Body of pancreas (tissue), 4 donors: ENCODE data around the gene HIPK3. TPM values are rescaled to one million over a fixed set of nuclear protein-coding genes. Genes with fewer than 3 reads are reported as not detected.
"Not testable (repeated sequence)": the region's sequence is repeated elsewhere in the genome, so short reads cannot be mapped to it uniquely, and the experiment has no call there.

Source experiments
- ATAC-seq: fragments of 150-250 bp; one replicate; pipeline ENCODE4 v1.9.1; 2016
- DNase-seq, 4 donors: peaks; one replicate each; pipeline ENCODE4 v3.0.0-alpha.2; 2019
- H3K27ac ChIP-seq, 4 donors: fragments of 200-600 bp; sonication (generic); 1 replicate in 3 of 4; 2 replicates in 1 of 4; pipeline versions ENCODE4 v1.5.1 to v1.6.1; 2016 to 2019; ENCODE audit warnings: mild to moderate bottlenecking in 1 of 4, mixed read lengths in 1 of 4, moderate library complexity in 1 of 4
- H3K27me3 ChIP-seq, 2 donors: fragments of 200-600 bp; sonication (generic); one replicate each; pipeline ENCODE4 v1.6.0; 2016; ENCODE audit warnings: mild to moderate bottlenecking in 1 of 2
- H3K36me3 ChIP-seq, 2 donors: fragments of 200-600 bp; sonication (generic); replicated peaks in 1 of 2; 2 replicates each; pipeline ENCODE4 v1.5.1; 2016; ENCODE audit warnings: low read depth in 2 of 2; ENCODE audit not compliant: insufficient read depth in 1 of 2
- H3K4me1 ChIP-seq: fragments of 200-600 bp; sonication (generic); one replicate; pipeline ENCODE4 v1.6.0; 2016
- H3K4me3 ChIP-seq, 2 donors: fragments of 200-600 bp; sonication (generic); 1 replicate in 1 of 2; 2 replicates in 1 of 2; pipeline ENCODE4 v1.5.1; 2016 to 2019
- H3K9me3 ChIP-seq, 3 donors: fragments of 200-600 bp; sonication (generic); 1 replicate in 2 of 3; 2 replicates in 1 of 3; pipeline ENCODE4 v1.5.1; 2016
- CTCF ChIP-seq, 7 experiments: fragments of 450-650 bp in 4 of 7; fragments of 200-600 bp in 3 of 7; sonication (generic) in 3 of 7; IDR thresholded peaks; one replicate each; pipeline ENCODE4 v1.5.1; 2016 to 2019; ENCODE audit warnings: antibody characterized with exemption in 7 of 7
- POLR2A ChIP-seq, 3 donors: fragments of 450-650 bp; IDR thresholded peaks; one replicate each; pipeline ENCODE4 v1.6.1; 2016; ENCODE audit warnings: antibody characterized with exemption in 3 of 3, mild to moderate bottlenecking in 2 of 3
- WGBS, 2 donors: methylation state at CpG; one replicate each; pipeline ENCODE4 v1.1.5; 2017; 5-methylcytosine and 5-hydroxymethylcytosine counted together
- intact Hi-C: fragments of 100-400 bp; cut with DNase I; formaldehyde crosslinking; loops from one replicate; pipeline ENCODE4 v1.15.1; 2023
- total RNA-seq, 2 donors: library from RNA; depleted of rRNA; stranded (reverse); fragments of >200 nt; gene quantifications; one replicate each; pipeline ENCODE4 v1.1.0, GENCODE V29; 2016

Gene HIPK3
- total RNA-seq, 2 donors from 2014 or later: 51.7 to 57.1 TPM

DNA sequence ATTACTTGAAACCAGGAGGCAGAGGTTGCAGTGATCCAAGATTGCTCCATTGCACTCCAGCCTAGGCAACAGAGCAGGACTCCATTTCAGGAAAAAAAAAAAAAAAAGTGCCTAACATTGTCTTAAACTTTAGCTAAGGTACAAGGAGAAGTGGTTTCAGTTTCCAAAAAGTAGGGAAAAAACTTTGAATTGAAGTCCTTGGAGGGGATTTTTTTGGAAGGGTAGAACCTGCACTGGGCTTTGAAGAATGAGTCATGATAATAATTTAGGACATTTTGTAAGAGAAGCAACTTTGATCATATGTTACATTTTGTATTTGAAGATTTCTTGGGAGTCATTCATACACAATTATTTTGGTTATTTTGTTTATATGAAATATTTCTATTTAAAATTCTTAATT lies 31.8 kb upstream of the HIPK3 start:
- DNase-seq (no peak), ATAC-seq (no peak)
- Histone ChIP-seq H3K27ac (no peak overlapping the region), H3K27me3 (no peaks in the 10 kb centered on the region), H3K9me3 (no peaks in the 10 kb centered on the region), H3K36me3 (no peaks in the 10 kb centered on the region), H3K4me3 (no peak overlapping the region), H3K4me1 (no peaks in the 10 kb centered on the region)
- intact Hi-C loops: no loop called here
- no peak for TF ChIP-seq POLR2A (IDR thresholded peaks at IDR 0.05)

DNA sequence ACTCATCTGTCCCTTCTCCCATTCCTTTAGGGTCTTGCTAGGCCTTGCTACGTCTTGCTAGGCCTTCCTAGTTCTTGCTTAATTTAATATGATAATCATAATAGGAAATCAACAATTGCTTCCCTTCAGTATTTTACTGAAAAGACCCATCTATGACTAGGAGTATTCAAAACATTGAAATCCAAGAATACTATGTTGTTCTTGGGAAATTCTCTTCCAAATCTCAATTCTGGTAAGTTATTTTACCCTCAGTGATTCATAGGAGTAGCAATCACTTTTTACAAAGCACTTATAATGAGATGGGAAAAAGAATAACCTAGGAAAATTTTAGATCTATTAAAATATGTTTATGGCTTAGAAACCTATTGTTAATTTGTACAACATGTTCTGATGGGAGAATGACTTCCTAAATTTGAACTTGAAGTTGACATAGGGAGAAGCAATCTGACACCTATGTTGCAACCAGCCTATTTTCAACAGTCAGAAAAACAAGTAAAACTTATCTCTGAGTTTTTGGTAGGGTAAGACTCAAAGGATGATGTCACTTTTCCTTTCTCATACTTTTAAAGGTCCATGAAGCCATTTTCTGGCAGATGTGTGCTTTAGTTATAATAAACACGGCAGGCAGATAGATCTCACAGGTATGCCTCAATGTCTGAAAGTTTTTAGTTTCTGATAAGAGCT lies 29.5 kb upstream of the HIPK3 start:
- H3K27me3 ChIP-seq: no peaks in the 10 kb centered on the region
- H3K36me3 ChIP-seq: no peaks in the 10 kb centered on the region
- no peaks in the 10 kb centered on the region for H3K4me1 ChIP-seq
- 78 to 82% methylated on average over 2 of the region's 2 CpGs for WGBS, 2 donors
- no peak overlapping the region for H3K4me3 ChIP-seq
- no peak for DNase-seq
- no peak for TF ChIP-seq POLR2A (IDR thresholded peaks at IDR 0.05)
- no peaks in the 10 kb centered on the region for H3K9me3 ChIP-seq
- ATAC-seq: no peak
- H3K27ac ChIP-seq: peak overlapping the region in 1 of 4 donors; percentile 39
- intact Hi-C loops: no loop called here

- intact Hi-C loops: no loop called here
- 79 to 84% methylated on average over 6 of the region's 6 CpGs for WGBS, 2 donors
- peak overlapping the region in 1 of 4 donors; percentile 39 for H3K27ac ChIP-seq
- H3K4me3 ChIP-seq: no peak overlapping the region
- ATAC-seq (peak; percentile 15), DNase-seq (no peak)
- H3K36me3 ChIP-seq: no peaks in the 10 kb centered on the region
- H3K4me1 ChIP-seq: no peaks in the 10 kb centered on the region
- H3K27me3 ChIP-seq: no peaks in the 10 kb centered on the region
- TF ChIP-seq POLR2A (IDR thresholded peaks at IDR 0.05): no peak
- no peak for TF ChIP-seq CTCF (IDR thresholded peaks at IDR 0.05)
- no peaks in the 10 kb centered on the region for H3K9me3 ChIP-seq
These were observed 22.6 kb upstream of the HIPK3 start for GRCh38 chr11:33234397-33235190.

DNA sequence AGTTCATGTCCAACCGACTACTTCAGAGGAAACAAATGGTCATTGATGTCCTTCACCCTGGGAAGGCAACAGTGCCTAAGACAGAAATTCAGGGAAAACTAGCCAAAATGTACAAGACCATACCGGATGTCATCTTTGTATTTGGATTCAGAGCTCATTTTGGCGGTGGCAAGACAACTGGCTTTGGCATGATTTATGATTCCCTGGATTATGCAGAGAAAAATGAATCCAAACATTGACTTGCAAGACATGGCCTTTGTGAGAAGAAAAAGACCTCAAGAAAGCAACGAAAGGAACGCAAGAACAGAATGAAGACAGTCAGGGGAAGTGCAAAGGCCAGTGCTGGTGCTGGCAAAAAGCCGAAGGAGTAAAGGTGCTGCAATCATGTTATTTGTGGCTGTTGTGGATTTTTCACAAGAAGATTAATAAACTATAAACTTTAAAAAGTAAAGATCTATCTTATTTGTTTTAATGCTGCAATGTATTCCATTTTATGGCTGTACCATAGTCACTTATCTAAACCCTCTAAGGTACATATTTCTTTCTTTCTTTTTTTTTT lies 20.1 kb upstream of the HIPK3 start:
- intact Hi-C loops: no loop called here
- DNase-seq: no peak
- H3K4me3 ChIP-seq: no peak overlapping the region
- H3K27me3 ChIP-seq: no peaks in the 10 kb centered on the region
- no peaks in the 10 kb centered on the region for H3K4me1 ChIP-seq
- H3K9me3 ChIP-seq: no peaks in the 10 kb centered on the region
- 80 to 84% methylated on average over 6 of the region's 6 CpGs for WGBS, 2 donors
- no peak for ATAC-seq
- TF ChIP-seq CTCF (IDR thresholded peaks at IDR 0.05) (no peak), POLR2A (IDR thresholded peaks at IDR 0.05) (no peak)
- H3K36me3 ChIP-seq: no peaks in the 10 kb centered on the region
- no peak overlapping the region for H3K27ac ChIP-seq

- WGBS, 2 donors: 59 to 61% methylated on average over 2 of the region's 2 CpGs
- ATAC-seq: no peak
These were observed 14.6 kb upstream of the HIPK3 start for GRCh38 chr11:33242575-33242974.

GRCh38 chr11:33243654-33244053 lies 13.5 kb upstream of the HIPK3 start:
- H3K27me3 ChIP-seq, H3K27ac ChIP-seq, ATAC-seq, H3K36me3 ChIP-seq, H3K9me3 ChIP-seq, DNase-seq, intact Hi-C loops, H3K4me1 ChIP-seq, H3K4me3 ChIP-seq: not testable (repeated sequence)
- WGBS, 2 donors: 67 to 91% methylated on average over 1 to 13 of the region's 35 CpGs

More at GRCh38 chr11:33242575-33242974, 14.6 kb upstream of the HIPK3 start:
- H3K9me3 ChIP-seq: no peaks in the 10 kb centered on the region
- no peaks in the 10 kb centered on the region for H3K36me3 ChIP-seq
- no peaks in the 10 kb centered on the region for H3K4me1 ChIP-seq
- no peak overlapping the region for H3K27ac ChIP-seq
- DNase-seq: no peak
- intact Hi-C loops: no loop called here
- H3K27me3 ChIP-seq: no peaks in the 10 kb centered on the region
- no peak overlapping the region for H3K4me3 ChIP-seq
- TF ChIP-seq CTCF (IDR thresholded peaks at IDR 0.05) (no peak), POLR2A (IDR thresholded peaks at IDR 0.05) (no peak)
